ENCODE measurements around the gene CCDC146.
"Not testable (repeated sequence)": the region's sequence is repeated elsewhere in the genome, so short reads cannot be mapped to it uniquely, and the experiment has no call there.

The CCDC146 gene

DNA sequence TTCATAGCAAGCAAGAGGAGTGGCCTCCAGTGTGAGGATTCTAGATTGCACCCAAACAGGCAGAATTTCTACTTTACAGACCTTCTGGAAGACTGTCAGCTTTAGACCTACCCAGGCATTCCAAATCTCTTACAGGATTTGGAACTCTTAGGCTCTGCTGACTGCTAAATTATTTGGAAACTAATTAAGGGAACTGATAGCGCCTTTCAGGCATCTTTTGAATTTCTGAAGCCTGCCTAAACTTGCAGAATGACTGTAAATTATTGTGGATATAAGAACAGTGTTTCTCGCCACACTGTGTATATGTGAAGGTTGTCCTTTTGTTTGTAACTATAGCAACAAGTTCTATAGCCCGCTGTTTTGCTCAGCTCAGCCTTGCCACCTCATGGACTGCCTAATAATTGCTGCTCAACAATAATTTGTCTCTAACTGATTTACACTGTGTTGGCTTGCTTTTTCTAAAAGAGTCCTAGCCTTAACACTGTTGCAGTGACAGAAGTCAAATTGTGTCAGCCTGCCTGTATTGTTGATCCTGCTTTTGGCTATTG lies 32.6 kb downstream of the CCDC146 start:
- peak; percentile 7 for DNase-seq

- DNase-seq, result not testable (repeated sequence)
These were observed 33.4 kb downstream of the CCDC146 start for GRCh38 chr7:77155601-77156377.

- DNase-seq, result not testable (repeated sequence)
These were observed 34.6 kb downstream of the CCDC146 start for GRCh38 chr7:77157034-77157433.

DNA sequence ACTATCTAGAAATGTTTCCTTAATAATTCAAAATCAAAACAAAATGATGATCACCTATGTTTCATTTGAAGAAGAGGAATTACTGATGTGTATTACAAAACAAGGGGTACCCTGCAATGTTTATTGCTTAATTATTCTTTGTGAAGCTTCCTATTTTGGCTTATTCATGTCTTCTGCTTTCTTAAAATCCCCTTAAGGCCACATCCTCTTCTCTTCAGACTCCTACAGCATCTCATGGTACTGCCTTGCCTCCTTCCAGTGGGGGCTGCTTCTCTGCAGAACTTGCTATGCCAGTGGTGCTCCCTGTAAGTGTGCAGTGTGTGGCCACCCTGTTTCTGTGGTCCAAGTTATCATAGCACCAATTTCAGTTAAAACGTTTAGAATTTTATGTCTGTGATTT lies 35.0 kb downstream of the CCDC146 start:
- peak; percentile 0 for DNase-seq

DNA sequence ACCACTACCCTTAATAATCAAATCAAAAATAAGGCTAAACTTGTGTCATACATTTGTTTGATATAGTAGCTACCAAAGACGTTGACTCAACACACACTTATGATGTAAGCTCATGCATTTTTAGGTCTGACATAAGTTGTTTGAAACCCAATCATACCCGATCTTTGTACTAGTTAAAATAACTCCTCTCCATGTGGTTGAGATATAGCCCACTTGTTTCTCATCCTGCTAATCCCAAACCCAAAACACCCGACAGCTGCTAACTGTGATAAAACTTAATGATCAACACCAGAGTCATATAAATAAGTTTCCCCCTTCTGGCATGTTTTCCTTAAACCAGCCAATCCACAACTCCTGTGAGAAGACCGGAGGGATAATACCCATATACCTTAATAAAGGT lies 48.7 kb downstream of the CCDC146 start:
- DNase-seq, result not testable (repeated sequence)

- DNase-seq, result not testable (repeated sequence)
These were observed 50.2 kb downstream of the CCDC146 start for GRCh38 chr7:77172437-77173172.

DNA sequence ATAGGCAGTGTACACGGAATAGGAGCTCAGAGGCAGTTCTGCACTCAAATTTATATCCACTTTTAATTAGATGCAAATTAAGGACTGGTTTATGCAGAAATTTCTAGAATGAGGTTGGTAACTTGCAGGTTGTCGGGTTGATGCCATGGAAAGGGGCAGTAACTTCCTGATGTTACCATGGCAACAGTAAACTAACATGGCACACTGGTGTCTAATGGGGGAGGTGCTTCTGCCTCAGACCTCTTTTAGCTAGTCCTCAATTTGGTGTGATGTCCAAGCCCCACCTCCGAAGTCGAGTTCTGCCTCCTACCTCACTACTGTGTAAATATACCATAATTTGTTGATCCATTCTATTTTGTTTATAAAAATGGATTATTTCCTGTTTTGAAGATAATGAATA lies 52.0 kb downstream of the CCDC146 start:
- DNase-seq, result not testable (repeated sequence)

DNA sequence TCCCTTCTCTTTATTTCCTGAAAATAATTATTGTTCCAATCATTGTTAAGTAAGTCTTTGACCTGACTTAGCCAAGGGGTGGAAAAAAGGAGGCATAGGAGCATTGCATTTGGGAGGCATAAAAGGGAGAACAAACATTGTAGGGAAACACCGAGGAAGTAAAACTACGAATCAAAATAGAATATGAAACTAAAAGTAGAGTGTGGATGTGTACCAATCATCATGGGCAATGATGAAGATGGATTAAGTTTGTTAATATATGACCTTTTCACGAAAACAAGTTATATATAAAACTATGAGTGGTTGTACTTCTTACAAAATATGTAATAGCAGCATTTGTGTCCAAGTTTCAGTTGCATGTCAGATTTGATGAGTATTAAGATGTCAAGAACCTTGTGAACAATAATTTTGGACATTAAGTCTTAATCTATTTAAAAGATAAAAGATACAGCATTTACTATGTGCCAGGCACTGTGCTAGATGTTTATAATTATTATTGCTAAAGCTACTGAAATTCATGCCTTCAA lies 52.9 kb downstream of the CCDC146 start:
- not testable (repeated sequence) for DNase-seq

DNA sequence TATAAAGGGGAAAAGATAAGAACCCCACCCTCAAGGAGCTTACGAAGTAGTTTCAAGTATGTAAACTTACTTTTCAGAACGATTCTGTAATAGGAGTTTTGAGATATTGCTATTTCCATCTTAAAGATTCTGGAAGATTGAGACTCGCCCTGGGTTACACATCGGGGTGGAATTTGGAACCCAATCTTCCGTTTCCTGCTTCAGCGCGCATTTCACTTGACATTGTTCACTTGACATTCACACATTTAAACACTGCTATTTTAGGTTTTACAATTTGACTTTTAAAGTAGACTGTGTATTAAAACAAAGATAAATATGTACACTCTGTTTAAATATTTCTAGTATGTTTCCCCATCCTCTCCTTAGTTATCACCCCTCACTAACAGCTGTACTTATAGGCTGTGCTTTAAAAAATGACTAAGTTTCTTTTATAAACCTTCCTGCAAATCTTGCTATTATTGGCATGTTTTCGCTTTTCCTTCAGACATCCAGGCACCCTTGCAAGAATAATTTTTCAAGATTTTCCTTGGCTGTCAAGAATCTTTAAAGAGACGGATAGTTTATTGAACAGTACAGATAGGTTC lies 55.0 kb downstream of the CCDC146 start:
- not testable (repeated sequence) for DNase-seq

GRCh38 chr7:77178024-77178423 lies 55.6 kb downstream of the CCDC146 start:
- not testable (repeated sequence) for DNase-seq

DNA sequence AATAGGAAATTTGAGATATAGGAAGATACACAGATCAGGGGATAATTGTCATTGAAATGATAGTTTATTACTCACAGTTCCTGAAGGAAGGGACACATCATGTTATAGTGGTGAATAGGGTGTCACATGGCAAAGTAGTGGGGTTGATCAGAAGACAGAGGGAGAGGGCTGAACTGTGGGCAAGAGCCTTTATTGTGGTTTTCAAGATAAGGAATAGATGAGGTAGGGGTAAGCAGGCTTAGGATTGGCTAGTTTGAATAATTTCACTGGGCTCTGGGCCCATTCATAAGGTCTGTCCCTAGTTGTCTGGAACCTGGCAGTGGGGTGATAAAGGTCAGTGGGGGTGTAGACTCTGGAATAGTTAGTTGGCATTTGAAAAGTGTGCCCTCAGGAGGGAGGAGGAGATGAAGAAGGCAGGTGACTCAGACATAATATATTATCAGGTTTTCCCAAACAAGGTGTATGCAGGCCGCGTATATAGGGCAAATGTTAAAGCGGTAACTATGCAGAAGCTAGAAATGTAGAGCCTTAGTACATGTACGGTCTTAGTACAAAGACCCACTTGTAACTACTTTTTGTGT lies 58.7 kb downstream of the CCDC146 start:
- DNase-seq, result no peak

DNA sequence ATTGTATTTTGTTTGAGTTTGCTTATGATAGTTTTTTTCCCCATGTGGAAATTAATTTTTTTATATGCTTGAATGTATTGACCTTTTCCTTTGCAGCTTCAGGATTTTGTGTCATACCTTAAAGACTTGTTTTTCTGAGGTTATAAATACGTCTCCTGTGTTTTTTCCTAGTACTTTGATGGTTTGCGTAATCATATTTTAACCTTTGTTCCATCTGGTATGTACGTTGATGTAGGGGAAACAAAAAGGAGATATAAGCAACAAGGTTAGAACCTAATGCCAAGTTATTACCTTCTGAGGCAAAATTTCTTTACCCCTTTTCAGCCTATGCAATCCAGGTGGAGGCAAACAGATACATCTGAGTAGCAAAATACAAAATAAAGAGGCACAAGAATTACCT lies 59.3 kb downstream of the CCDC146 start:
- no peak for DNase-seq

GRCh38 chr7:77182261-77182660 lies 59.8 kb downstream of the CCDC146 start:
- no peak for DNase-seq

- DNase-seq, result no peak
These were observed 62.0 kb downstream of the CCDC146 start for GRCh38 chr7:77184463-77184862.

- DNase-seq, result no peak
These were observed 62.6 kb downstream of the CCDC146 start for GRCh38 chr7:77184990-77185389.

GRCh38 chr7:77185866-77186265 lies 63.5 kb downstream of the CCDC146 start:
- no peak for DNase-seq

- no peak for DNase-seq
These were observed 66.5 kb downstream of the CCDC146 start for GRCh38 chr7:77188731-77189437.

GRCh38 chr7:77197141-77197540 lies 74.7 kb downstream of the CCDC146 start:
- no peak for DNase-seq

GRCh38 chr7:77199013-77199966 lies 76.9 kb downstream of the CCDC146 start, which contains the start of gene FGL2:
Gene FGL2, minus strand, starts transcription at chr7:77199819. Its CDS starts 26 bp downstream, at chr7:77199793.
- DNase-seq, result peak; percentile 42

- no peak for DNase-seq
These were observed 78.1 kb downstream of the CCDC146 start for GRCh38 chr7:77200542-77200941.

DNA sequence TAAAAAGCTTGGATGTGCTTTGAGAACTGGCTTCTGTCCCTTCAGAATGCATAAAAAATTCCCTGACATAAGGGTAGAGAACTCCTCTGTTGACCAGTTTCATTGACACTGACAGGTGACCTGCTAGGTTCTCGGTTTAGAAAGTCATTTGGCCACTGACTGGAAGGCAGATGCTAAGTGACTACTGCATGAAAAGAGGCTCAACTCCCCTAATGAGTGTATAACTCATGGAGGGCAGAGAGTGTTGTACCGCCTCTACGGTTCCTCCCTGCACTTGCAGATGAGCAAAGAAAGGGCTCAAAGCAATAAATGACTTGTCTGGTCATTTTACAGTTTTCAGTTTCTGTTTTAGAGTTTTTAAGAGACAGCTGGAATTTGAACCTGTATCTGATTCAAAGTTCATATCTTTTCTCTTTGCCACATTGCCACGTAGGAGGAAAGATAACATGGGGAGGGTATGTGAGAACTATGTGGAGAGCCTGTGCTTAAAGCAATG lies 80.1 kb downstream of the CCDC146 start:
- DNase-seq, result no peak
